NCI-H2196 (cell line): ENCODE measurements around the gene FDCSP.
"Not testable (repeated sequence)": the region's sequence is repeated elsewhere in the genome, so short reads cannot be mapped to it uniquely, and the experiment has no call there.

Experiments
- DNase-seq: peaks from one replicate; lab custom pipeline; 2025; ENCODE audit not compliant: unreplicated experiment; lab: John Stamatoyannopoulos, UW

The FDCSP gene

DNA sequence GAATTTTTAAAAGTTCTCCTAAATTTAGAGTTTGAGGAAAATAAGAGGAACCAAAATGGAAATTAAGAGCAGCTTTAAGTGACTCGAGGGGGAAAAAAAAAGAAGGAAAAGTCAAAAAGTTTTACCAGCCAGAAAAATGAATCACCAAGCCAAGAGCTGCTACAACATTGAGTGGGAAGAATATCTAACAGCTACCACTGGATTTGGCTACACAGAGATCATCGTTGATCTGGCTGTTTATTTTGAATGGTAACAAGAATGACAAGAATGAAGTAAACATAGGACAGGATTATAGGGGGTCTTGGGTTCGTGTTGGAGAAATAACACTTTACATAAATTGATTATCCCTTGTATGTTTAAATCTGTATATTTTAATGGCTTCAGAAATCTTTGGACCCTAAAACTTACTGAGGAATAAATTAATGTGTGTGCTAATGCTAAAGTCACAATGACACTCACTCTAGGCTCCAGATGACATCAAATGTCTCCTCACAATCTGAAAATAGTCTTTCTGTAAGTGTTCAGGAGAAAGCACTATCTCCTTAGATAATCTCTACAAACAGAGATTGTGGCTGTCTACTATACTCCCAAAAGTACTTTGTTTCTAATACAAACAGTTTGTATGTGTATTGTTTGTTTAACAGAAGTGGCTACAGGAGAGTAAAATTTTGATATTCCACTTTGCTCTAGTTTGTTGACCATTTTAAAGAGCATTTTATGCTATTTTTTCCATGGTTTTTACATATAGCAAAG is 13.4 kb downstream of the FDCSP start:
- no peak for DNase-seq

DNA sequence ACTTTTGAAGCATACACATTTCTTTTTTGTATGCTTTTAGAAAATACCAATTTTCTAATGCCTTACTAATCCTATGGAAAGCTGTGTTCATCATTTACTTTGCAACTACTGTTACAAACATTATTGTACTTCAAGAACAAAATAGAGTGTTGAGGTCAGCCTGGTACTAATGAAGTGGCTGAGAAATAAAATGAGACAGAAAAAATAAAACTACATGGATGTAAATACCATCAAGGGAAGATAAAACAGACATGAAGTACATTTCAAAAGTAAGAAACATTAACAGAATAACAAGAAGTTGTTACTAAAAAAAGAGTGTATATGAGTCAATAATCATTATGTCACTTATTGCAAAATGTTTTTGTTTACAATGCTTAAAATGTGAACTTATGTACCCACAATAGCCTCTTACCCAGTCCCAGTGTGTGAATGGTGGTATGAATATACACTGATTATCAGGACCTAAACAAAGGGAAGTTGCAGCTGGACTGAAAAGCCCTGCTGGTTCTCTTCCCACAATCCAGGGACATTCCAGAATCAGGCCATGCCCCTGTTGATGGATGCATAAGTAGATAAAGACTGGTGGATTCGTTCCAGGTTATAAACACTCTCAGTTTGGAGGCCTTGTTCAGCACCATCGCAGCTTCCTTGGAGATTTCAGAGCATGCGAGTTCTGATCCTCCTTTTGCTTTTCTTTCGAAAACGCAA is 14.1 kb downstream of the FDCSP start:
- no peak for DNase-seq

DNA sequence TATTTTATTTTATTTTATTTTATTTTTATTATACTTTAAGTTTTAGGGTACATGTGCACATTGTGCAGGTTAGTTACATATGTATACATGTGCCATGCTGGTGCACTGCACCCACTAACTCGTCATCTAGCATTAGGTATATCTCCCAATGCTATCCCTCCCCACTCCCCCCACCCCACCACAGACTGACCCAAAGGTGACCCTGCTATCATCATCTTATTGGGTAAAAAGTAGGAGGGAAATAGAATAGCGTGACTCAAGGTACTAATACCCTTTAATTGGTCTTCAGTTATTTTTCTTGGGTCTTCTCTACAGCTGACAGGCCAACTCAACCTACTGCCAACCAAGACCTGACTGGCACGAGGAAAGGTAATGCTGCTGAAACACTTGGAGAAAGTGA is 16.4 kb downstream of the FDCSP start, which contains the start of gene CSN3:
CSN3 (plus strand) TSS at position 301 of the 400 bp plus-strand sequence. CDS start 2,223 bp downstream, outside the sequence.
- DNase-seq: not testable (repeated sequence)

DNA sequence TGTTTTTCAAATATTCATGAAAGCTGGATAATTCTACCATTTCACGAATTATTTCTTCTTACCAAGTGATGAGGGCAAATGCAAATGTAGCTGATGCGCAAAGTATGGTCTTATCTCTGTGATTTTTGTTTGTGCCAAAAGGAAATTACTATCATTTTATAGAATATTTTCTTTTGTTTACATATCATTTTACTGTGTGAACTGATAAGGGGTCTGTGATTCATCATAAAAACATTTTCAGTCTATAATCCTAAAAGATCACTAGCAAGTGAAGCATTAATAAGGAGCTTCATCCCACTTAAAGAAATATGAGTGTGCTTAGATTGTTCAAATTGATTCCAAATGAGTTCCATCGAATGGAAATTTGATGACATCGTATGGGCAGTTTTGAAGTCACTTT is 17.2 kb downstream of the FDCSP start:
- DNase-seq: no peak

DNA sequence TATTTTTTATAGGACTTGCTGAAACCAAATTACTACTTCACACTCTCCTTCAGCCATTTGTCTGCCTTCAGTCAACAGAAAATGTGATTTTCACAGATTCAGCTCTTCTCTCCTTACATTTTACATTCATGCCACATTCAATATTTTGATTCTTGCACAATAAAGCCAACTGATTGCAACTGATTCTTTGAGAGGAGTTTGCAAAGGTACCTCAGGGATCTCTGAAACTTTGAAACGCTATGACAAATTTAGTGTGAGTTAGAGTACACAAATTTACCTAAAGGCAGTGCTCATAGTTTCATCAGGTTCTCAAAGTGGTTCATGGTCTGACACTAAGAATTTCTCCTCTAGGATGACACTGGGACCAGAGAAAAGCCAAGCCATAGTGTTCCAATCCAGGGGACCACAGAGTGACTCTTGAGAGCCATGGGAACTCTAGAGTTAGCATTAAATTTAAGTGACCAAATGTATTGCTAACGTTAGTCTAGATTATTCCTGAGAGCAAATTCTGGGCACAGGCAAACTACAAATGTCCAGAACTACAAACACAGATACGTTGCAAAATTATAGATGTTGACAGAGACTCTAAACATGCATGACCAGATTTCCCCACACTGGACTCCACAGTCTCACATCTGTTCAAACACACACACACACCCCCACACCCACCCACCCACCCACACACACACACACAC is 25.5 kb downstream of the FDCSP start:
- no peak for DNase-seq

DNA sequence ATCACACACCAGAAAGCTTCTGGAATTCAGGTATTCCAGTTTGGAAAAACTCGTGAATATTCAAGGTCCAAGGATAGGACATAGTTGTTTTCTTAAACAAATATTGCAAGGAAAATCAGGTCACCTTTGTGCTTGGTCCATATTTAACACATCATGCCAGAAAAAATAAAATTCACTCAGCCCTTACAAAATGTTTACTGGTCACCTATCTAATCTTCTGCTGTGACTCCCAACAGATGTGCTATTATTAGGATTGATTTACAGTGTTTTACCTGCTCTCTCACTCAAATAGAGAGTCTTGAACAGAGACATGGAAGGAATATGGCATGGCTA is 26.0 kb downstream of the FDCSP start:
- DNase-seq: no peak

DNA sequence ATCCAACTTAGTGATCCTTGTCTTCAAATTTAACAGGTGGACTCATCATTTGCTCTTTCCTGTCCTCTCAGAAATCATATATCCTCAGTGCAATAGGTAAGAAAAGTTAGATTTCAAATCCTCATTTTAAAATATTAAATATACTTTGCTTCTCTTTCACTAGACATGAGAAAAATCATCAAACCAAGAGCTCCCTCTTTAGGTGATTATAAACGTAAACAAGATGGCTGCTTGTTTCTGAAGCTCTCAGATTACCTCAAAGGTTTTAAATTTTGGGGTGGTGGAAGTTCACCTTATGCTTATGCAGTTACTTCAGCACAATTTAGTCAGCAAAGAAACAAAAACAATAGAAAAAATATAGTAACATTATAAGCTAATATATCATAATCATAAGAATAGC is 43.8 kb downstream of the FDCSP start:
- no peak for DNase-seq

DNA sequence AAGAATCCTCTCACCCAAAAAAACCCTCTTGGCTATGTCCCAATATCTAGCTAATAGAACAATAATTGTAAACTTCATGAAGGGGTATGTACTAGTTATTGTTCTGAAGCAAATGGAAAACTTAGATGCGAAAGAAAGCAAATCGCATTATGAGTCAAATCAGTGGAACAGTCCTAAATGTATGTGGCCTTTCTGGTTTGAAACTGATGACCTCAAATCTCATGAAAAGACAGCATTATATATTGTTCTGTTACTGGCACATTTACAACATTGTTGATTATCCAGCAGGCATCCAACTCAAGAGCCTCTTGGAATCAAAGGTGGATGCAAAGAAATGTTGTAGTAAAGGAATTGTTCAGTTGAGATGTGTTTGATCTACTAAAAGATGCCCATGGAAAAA is 51.2 kb downstream of the FDCSP start:
- DNase-seq: no peak

DNA sequence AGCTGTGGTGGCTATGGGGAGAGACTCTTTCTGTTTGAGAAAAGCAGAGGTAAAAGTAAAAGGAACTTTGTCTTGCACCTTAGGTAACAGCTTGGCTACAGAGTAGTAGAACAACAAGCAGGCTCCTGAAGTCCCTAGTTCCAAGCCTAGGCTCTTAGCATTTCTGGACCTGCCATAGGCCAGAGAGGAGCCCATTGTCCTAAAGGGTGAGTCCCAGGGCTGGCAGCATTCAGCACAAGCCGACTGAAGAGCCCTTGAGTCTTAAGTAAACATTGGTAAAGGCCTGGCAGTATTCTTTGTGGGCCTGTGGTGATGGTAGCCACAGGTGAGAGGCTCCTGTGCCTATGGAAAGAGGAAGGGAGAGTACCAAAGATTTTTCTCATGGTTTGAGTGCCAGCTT is 54.6 kb downstream of the FDCSP start:
- no peak for DNase-seq
